Activated CD4-positive, alpha-beta T cell treated with anti-CD3 and anti-CD28 coated beads, Interleukin-2, amount 50 U/mL, for 16 hours (primary cell): ENCODE results near the gene RUNX2.
"Not testable (repeated sequence)": the region's sequence is repeated elsewhere in the genome, so short reads cannot be mapped to it uniquely, and the experiment has no call there.

Experiments
- DNase-seq: peaks from one replicate; pipeline ENCODE4 v3.0.0-alpha.2; 2020

Gene RUNX2

GRCh38 chr6:45462190-45463134 is 134.3 kb downstream of the RUNX2 start:
- peak; percentile 48 for DNase-seq

- no peak for DNase-seq
These were observed 136.6 kb downstream of the RUNX2 start for GRCh38 chr6:45464685-45465084.

- DNase-seq: no peak
These were observed 138.6 kb downstream of the RUNX2 start for GRCh38 chr6:45466686-45467085.

GRCh38 chr6:45467417-45467816 is 139.3 kb downstream of the RUNX2 start:
- not testable (repeated sequence) for DNase-seq

GRCh38 chr6:45467853-45468252 is 139.7 kb downstream of the RUNX2 start:
- no peak for DNase-seq

GRCh38 chr6:45469663-45470062 is 141.5 kb downstream of the RUNX2 start:
- DNase-seq: no peak

GRCh38 chr6:45470131-45470738 is 142.1 kb downstream of the RUNX2 start:
- DNase-seq: no peak

- no peak for DNase-seq
These were observed 144.3 kb downstream of the RUNX2 start for GRCh38 chr6:45472382-45472781.

- peak; percentile 54 for DNase-seq
These were observed 145.2 kb downstream of the RUNX2 start for GRCh38 chr6:45473121-45473993.

- no peak for DNase-seq
These were observed 146.2 kb downstream of the RUNX2 start for GRCh38 chr6:45474376-45474775.

- DNase-seq: no peak
These were observed 148.2 kb downstream of the RUNX2 start for GRCh38 chr6:45476341-45476740.

- DNase-seq: no peak
These were observed 149.1 kb downstream of the RUNX2 start for GRCh38 chr6:45477278-45477677.

GRCh38 chr6:45477790-45478189 is 149.7 kb downstream of the RUNX2 start:
- DNase-seq: no peak

- peak; percentile 66 for DNase-seq
These were observed 150.1 kb downstream of the RUNX2 start for GRCh38 chr6:45478240-45478639.

GRCh38 chr6:45479834-45480751 is 152.0 kb downstream of the RUNX2 start:
- DNase-seq: peak; percentile 54

GRCh38 chr6:45480752-45481415 is 152.8 kb downstream of the RUNX2 start:
- DNase-seq: no peak

- no peak for DNase-seq
These were observed 154.9 kb downstream of the RUNX2 start for GRCh38 chr6:45483021-45483420.

- DNase-seq: no peak
These were observed 155.4 kb downstream of the RUNX2 start for GRCh38 chr6:45483501-45483900.

GRCh38 chr6:45486736-45487135 is 158.6 kb downstream of the RUNX2 start:
- DNase-seq: peak; percentile 77

- DNase-seq: no peak
These were observed 159.5 kb downstream of the RUNX2 start for GRCh38 chr6:45487645-45488044.

- DNase-seq: no peak
These were observed 160.1 kb downstream of the RUNX2 start for GRCh38 chr6:45488269-45488668.

GRCh38 chr6:45488889-45489288 is 160.8 kb downstream of the RUNX2 start:
- peak; percentile 49 for DNase-seq
